PC-3 (cell line): ENCODE data around the gene DNAJC3. TPM values are rescaled to one million over a fixed set of nuclear protein-coding genes. Genes with fewer than 3 reads are reported as not detected.
A peak's percentile ranks its signal among the peaks of the same experiment; 100 is the strongest.

Source experiments
- ATAC-seq: fragments of 200-7000 bp; cut with Tn5 transposase; 2 replicates; pipeline ENCODE4 v1.9.1; 2020; ENCODE audit warnings: mild to moderate bottlenecking, moderate library complexity
- BruUV-seq: library from RNA; stranded (reverse); fragments of 400-500 nt; replicated peaks from 2 replicates; lab custom pipeline; 2021; lab: Mats Ljungman, UMichigan
- CTCF ChIA-PET: fragments of 300-600 bp; sonication (Branson Sonifier 250); formaldehyde crosslinking; loops from one replicate; lab custom pipeline; 2022; ENCODE audit warnings: antibody characterized with exemption; lab: Charles Lee
- POLR2A ChIA-PET: fragments of 300-600 bp; sonication (Branson Sonifier 250); formaldehyde crosslinking; loops from one replicate; lab custom pipeline; 2022; ENCODE audit warnings: antibody characterized with exemption; ENCODE audit not compliant: unreplicated experiment; lab: Charles Lee
- DNase-seq: peaks from one replicate; pipeline ENCODE4 v3.0.0-alpha.2; 2015
- H2AFZ ChIP-seq: fragments of 300-600 bp; sonication (generic); 2 replicates; pipeline ENCODE4 v1.6.0; 2016; ENCODE audit warnings: antibody characterized with exemption, low read length
- H3F3A ChIP-seq: fragments of 300-600 bp; sonication (generic); one replicate; pipeline ENCODE4 v1.6.0; 2017; ENCODE audit warnings: antibody characterized with exemption, low read length, control low read depth, mild to moderate bottlenecking; ENCODE audit not compliant: unreplicated experiment
- H3K27ac ChIP-seq: fragments of 300-600 bp; sonication (generic); 2 replicates; pipeline ENCODE4 v1.5.1; 2016; ENCODE audit warnings: mild to moderate bottlenecking, low read length
- H3K27me3 ChIP-seq: fragments of 300-600 bp; sonication (generic); 2 replicates; pipeline ENCODE4 v1.6.1; 2016; ENCODE audit warnings: low read length, mixed read lengths
- H3K36me3 ChIP-seq: fragments of 300-600 bp; sonication (generic); 2 replicates; pipeline ENCODE4 v1.6.1; 2016; ENCODE audit warnings: low read depth, mixed run types, low read length, mixed read lengths
- H3K4me1 ChIP-seq: fragments of 300-600 bp; sonication (generic); 2 replicates; pipeline ENCODE4 v1.5.1; 2016; ENCODE audit warnings: low read length; ENCODE audit not compliant: insufficient read depth
- H3K4me2 ChIP-seq: fragments of 300-600 bp; sonication (generic); 2 replicates; pipeline ENCODE4 v1.6.0; 2016; ENCODE audit warnings: low read length
- H3K4me3 ChIP-seq: fragments of 300-600 bp; sonication (generic); 2 replicates; pipeline ENCODE4 v1.5.1; 2016; ENCODE audit warnings: mild to moderate bottlenecking, low read length, mixed read lengths
- H3K79me2 ChIP-seq: fragments of 300-600 bp; sonication (generic); 2 replicates; pipeline ENCODE4 v1.6.1; 2017; ENCODE audit warnings: low read length, mixed read lengths
- H3K9ac ChIP-seq: fragments of 300-600 bp; sonication (generic); 2 replicates; pipeline ENCODE4 v1.6.0; 2016; ENCODE audit warnings: mild to moderate bottlenecking, low read length
- H3K9me2 ChIP-seq: fragments of 300-600 bp; sonication (generic); replicated peaks from 2 replicates; pipeline ENCODE4 v1.6.1; 2016; ENCODE audit warnings: mixed run types, low read length, mixed read lengths
- H3K9me3 ChIP-seq: fragments of 300-600 bp; sonication (generic); 2 replicates; pipeline ENCODE4 v1.6.1; 2016; ENCODE audit warnings: low read length, mixed read lengths
- H4K20me1 ChIP-seq: fragments of 300-600 bp; sonication (generic); 2 replicates; pipeline ENCODE4 v1.6.1; 2016; ENCODE audit warnings: low read length, mixed read lengths
- EZH2 ChIP-seq: fragments of 300-600 bp; sonication (generic); IDR thresholded peaks from one replicate; pipeline ENCODE4 v1.6.1; 2017; ENCODE audit warnings: antibody characterized with exemption, mild to moderate bottlenecking, low read length; ENCODE audit not compliant: unreplicated experiment
- EZH2phosphoT487 ChIP-seq: fragments of 300-600 bp; sonication (generic); IDR thresholded peaks from 2 replicates; pipeline ENCODE4 v1.6.1; 2018; ENCODE audit warnings: mild to moderate bottlenecking, antibody characterized with exemption, low read length, borderline replicate concordance
- intact Hi-C: fragments of 100-400 bp; cut with micrococcal nuclease; formaldehyde crosslinking; loops from 2 replicates; pipeline ENCODE4 v1.9.0; 2023
- total RNA-seq: library from RNA; depleted of rRNA; stranded (reverse); fragments of >200 nt; gene quantifications from 2 replicates; pipeline ENCODE4 v1.2.3, GENCODE V29; 2014
- TF ChIP-seq, protein P1 (sequence below): fragments of 300-600 bp; sonication (generic); conservative IDR thresholded peaks from 2 replicates; pipeline ENCODE4 v1.5.1; 2017; ENCODE audit warnings: antibody characterized with exemption, low read depth, mild to moderate bottlenecking, low read length

The DNAJC3 gene
- total RNA-seq, 1 experiment from 2014 or later, result 20.5 TPM

DNA sequence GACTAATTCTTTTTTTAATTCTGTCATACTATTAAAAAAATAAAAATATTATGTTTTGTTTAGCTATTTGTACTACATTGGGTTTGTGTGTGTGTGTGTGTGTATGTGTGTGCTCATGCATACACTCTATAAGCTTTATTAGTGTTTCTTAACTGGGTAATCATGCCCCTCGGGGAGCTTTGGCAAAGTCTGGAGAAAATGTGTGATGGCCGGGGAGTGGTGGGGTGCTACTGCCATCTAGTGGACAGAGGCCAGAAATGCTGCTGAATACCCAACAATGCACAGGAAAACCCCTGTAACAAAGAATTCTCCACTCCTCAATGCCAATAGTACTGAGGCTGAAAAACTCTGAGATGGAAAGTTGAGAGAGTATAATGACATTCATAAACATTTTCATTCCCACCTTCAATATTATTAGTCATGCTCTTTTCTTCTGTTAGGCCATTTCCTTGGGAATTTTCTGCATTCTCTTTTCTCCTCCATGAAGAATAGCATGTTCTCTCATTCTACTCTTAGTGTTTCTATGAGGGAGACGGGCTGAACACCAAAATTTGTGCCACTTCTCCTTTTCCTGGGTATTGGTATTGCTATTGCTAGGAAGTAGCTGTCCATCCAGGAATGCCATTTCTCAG is 157.3 kb downstream of the DNAJC3 start:
- Histone ChIP-seq H3K4me2 (no peak overlapping the region; the same call in 1 of the 2 replicates), H3K79me2 (no peaks in the 10 kb centered on the region), H4K20me1 (no peaks in the 10 kb centered on the region), H2AFZ (no peak overlapping the region), H3K4me3 (no peak overlapping the region), H3F3A (no peaks in the 10 kb centered on the region), H3K27ac (no peak overlapping the region), H3K27me3 (no peaks in the 10 kb centered on the region), H3K36me3 (no peaks in the 10 kb centered on the region), H3K4me1 (peaks cover 13% of the 10 kb centered on the region), H3K9me3 (no peaks in the 10 kb centered on the region), H3K9ac (no peak overlapping the region), H3K9me2 (no peaks in the 10 kb centered on the region)
- DNase-seq (peak; percentile 61), ATAC-seq (peak; percentile 75)
- TF ChIP-seq EZH2 (no peak), EZH2phosphoT487 (no peak)
- TF ChIP-seq, protein P1, sequence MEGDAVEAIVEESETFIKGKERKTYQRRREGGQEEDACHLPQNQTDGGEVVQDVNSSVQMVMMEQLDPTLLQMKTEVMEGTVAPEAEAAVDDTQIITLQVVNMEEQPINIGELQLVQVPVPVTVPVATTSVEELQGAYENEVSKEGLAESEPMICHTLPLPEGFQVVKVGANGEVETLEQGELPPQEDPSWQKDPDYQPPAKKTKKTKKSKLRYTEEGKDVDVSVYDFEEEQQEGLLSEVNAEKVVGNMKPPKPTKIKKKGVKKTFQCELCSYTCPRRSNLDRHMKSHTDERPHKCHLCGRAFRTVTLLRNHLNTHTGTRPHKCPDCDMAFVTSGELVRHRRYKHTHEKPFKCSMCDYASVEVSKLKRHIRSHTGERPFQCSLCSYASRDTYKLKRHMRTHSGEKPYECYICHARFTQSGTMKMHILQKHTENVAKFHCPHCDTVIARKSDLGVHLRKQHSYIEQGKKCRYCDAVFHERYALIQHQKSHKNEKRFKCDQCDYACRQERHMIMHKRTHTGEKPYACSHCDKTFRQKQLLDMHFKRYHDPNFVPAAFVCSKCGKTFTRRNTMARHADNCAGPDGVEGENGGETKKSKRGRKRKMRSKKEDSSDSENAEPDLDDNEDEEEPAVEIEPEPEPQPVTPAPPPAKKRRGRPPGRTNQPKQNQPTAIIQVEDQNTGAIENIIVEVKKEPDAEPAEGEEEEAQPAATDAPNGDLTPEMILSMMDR, result peak; percentile 80
- POLR2A ChIA-PET, result interaction anchor here (0.6 to 0.9 kb wide), 2 partner anchors 210 to 355 kb away, joined by 4 to 6 read pairs; no protein-coding TSS in a partner anchor
- intact Hi-C loops, result loop anchor here (1.0 to 10.0 kb wide), 8 partner anchors 146 to 647 kb away; partner anchors contain the start of gene DNAJC3
- BruUV-seq, result no TSS peak
- CTCF ChIA-PET, result interaction anchor here (0.7 to 1.6 kb wide), 7 partner anchors 32 to 642 kb away, joined by 3 to 22 read pairs (median 5); partner anchors contain the start of gene DNAJC3

DNA sequence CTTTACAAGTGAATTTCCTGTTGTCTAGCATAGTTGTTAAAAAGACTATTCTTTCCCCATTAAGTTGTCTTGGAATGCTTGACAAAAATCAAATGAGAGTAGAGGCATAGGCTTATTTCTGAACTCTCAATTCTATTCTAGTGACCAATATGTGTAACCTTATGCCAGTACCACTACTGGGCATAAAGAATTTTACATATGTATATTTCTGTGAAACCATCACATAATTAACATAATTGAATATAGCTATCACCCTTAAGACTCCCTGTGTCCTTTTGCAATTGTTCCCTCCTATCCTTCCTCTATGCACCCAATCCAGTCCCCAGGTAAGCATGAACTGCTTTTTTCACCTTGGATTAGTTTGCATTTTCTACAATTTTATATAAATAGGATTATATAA is 165.0 kb downstream of the DNAJC3 start:
- Histone ChIP-seq H3K4me3 (no peak overlapping the region), H3K36me3 (no peaks in the 10 kb centered on the region), H2AFZ (no peak overlapping the region), H3K9me2 (no peaks in the 10 kb centered on the region), H3K27me3 (no peaks in the 10 kb centered on the region), H3K4me1 (peaks cover 19% of the 10 kb centered on the region), H3F3A (no peaks in the 10 kb centered on the region), H3K4me2 (no peak overlapping the region), H3K79me2 (no peaks in the 10 kb centered on the region), H4K20me1 (no peaks in the 10 kb centered on the region), H3K9me3 (no peaks in the 10 kb centered on the region), H3K27ac (no peak overlapping the region), H3K9ac (no peak overlapping the region)
- DNase-seq, result no peak
- ATAC-seq, result no peak
- intact Hi-C loops, result no loop called here
- POLR2A ChIA-PET, result no interaction called here
- CTCF ChIA-PET, result no interaction called here
- TF ChIP-seq EZH2 (no peak), EZH2phosphoT487 (no peak)
- TF ChIP-seq, protein P1, result no peak
- BruUV-seq, result no TSS peak

DNA sequence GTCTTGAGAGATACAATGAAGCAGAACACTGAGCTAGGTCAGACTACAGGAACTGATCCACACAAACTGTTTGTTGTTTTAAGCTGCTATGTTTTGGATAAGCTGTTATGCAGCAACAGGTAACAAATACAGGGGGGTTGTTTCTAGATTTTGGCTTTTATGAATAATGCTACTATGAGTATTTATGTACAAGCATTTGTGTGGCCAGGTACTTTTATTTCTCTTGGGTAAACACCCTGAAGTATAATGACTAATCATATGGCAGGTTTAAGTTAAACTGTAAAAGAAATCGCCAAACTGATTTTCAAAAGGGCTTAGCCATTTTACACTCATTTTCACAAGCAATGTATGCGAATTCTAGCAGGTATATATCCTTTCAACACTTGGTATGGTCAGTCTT is 166.0 kb downstream of the DNAJC3 start:
- Histone ChIP-seq H3K4me3 (no peak overlapping the region), H3K4me2 (peak overlapping the region; percentile 32; the same call in 1 of the 2 replicates), H3K27me3 (no peaks in the 10 kb centered on the region), H3K79me2 (no peaks in the 10 kb centered on the region), H3F3A (no peaks in the 10 kb centered on the region), H2AFZ (no peak overlapping the region), H4K20me1 (no peaks in the 10 kb centered on the region), H3K9me2 (no peaks in the 10 kb centered on the region), H3K27ac (peak overlapping the region; percentile 40), H3K36me3 (no peaks in the 10 kb centered on the region), H3K4me1 (peaks cover 19% of the 10 kb centered on the region), H3K9me3 (no peaks in the 10 kb centered on the region), H3K9ac (no peak overlapping the region)
- TF ChIP-seq EZH2phosphoT487 (no peak), EZH2 (no peak)
- TF ChIP-seq, protein P1, result no peak
- no TSS peak for BruUV-seq
- POLR2A ChIA-PET, result no interaction called here
- peak; percentile 92 for ATAC-seq
- intact Hi-C loops, result no loop called here
- peak; percentile 62 for DNase-seq
- CTCF ChIA-PET, result interaction anchor here (0.6 kb wide), 1 partner anchor 346 kb away, joined by 4 read pairs; no protein-coding TSS in a partner anchor
